ENCODE data around the gene GALNS. TPM values are rescaled to one million over a fixed set of nuclear protein-coding genes. Genes with fewer than 3 reads are reported as not detected.
A peak's percentile ranks its signal among the peaks of the same experiment; 100 is the strongest.

GALNS gene
- total and polyA plus RNA-seq, 2 of the 8 experiments (the other 6 are each of a cell fraction or from before 2014, with no cell fraction given) = 8.9 to 17.8 TPM

- TF ChIP-seq TEAD4 (IDR thresholded peaks at IDR 0.05; ENCODE audit: low read depth, low read length) (peak; percentile 86), TCF12 (IDR thresholded peaks at IDR 0.05; ENCODE audit: low read depth, low read length) (no peak), HDAC2 (IDR thresholded peaks at IDR 0.05; ENCODE audit: borderline replicate concordance in 1 of 2, low read depth in 2 of 2, low read length in 2 of 2) (peak in 1 of 2 experiments; percentile 61; a peak in 1 of 4 replicates), MAFK (IDR thresholded peaks at IDR 0.05; ENCODE audit: low read depth, low read length) (no peak), ATF3 (IDR thresholded peaks at IDR 0.05; ENCODE audit: insufficient read depth, low read depth, low read length) (no peak), E2F6 (IDR thresholded peaks at IDR 0.05) (peak; percentile 61), TBP (IDR thresholded peaks at IDR 0.05; ENCODE audit: low read depth, low read length) (no peak), POU5F1 (IDR thresholded peaks at IDR 0.05; ENCODE audit: low read depth, low read length) (no peak), RAD21 (IDR thresholded peaks at IDR 0.05 in 1 of 2, conservative IDR thresholded peaks at IDR 0.05 in 1 of 2; ENCODE audit: low read depth in 2 of 2, low read length in 2 of 2) (no peak), EGR1 (IDR thresholded peaks at IDR 0.05; ENCODE audit: borderline replicate concordance, low read depth, low read length) (no peak)
Observed at GRCh38 chr16:88856122-88856827, 472 bp downstream of the GALNS start (continued).
